Fibroblast of lung (primary cell): ENCODE data around the gene HIVEP3.

Experiments
- EZH2 ChIP-seq: IDR thresholded peaks from 2 replicates; pipeline ENCODE4 v1.5.1; 2012; ENCODE audit warnings: low read length, control low read depth, mild to moderate bottlenecking; ENCODE audit errors: missing control alignments
- TF ChIP-seq, protein P1 (sequence below), 2 donors: IDR thresholded peaks in 1 of 2; conservative IDR thresholded peaks in 1 of 2; 1 replicate in 1 of 2; 2 replicates in 1 of 2; pipeline ENCODE4 v1.5.1; 2011 to 2012; ENCODE audit warnings: low read length in 2 of 2, control low read depth in 1 of 2, inconsistent platforms in 1 of 2, low read depth in 1 of 2, mild to moderate bottlenecking in 1 of 2

GRCh38 chr1:41864471-41865040 is 54.2 kb downstream of the HIVEP3 start:
- TF ChIP-seq, protein P1, sequence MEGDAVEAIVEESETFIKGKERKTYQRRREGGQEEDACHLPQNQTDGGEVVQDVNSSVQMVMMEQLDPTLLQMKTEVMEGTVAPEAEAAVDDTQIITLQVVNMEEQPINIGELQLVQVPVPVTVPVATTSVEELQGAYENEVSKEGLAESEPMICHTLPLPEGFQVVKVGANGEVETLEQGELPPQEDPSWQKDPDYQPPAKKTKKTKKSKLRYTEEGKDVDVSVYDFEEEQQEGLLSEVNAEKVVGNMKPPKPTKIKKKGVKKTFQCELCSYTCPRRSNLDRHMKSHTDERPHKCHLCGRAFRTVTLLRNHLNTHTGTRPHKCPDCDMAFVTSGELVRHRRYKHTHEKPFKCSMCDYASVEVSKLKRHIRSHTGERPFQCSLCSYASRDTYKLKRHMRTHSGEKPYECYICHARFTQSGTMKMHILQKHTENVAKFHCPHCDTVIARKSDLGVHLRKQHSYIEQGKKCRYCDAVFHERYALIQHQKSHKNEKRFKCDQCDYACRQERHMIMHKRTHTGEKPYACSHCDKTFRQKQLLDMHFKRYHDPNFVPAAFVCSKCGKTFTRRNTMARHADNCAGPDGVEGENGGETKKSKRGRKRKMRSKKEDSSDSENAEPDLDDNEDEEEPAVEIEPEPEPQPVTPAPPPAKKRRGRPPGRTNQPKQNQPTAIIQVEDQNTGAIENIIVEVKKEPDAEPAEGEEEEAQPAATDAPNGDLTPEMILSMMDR (conservative IDR thresholded peaks at IDR 0.05 in 1 of 2, IDR thresholded peaks at IDR 0.05 in 1 of 2; ENCODE audit: low read depth in 1 of 2, low read length in 2 of 2), result no peak
- no peak for TF ChIP-seq EZH2
